GM12872 (cell line): Measurements from ENCODE around the gene LMF1.

Experiments used
- TF ChIP-seq, protein P1 (sequence below): IDR thresholded peaks from 3 replicates; pipeline ENCODE4 v1.5.1; 2011; ENCODE audit warnings: low read depth, mild to moderate bottlenecking, low read length, moderate library complexity; ENCODE audit not compliant: insufficient read depth

LMF1 gene

GRCh38 chr16:977081-977701 lies 6.4 kb upstream of the LMF1 start:
- TF ChIP-seq, protein P1, sequence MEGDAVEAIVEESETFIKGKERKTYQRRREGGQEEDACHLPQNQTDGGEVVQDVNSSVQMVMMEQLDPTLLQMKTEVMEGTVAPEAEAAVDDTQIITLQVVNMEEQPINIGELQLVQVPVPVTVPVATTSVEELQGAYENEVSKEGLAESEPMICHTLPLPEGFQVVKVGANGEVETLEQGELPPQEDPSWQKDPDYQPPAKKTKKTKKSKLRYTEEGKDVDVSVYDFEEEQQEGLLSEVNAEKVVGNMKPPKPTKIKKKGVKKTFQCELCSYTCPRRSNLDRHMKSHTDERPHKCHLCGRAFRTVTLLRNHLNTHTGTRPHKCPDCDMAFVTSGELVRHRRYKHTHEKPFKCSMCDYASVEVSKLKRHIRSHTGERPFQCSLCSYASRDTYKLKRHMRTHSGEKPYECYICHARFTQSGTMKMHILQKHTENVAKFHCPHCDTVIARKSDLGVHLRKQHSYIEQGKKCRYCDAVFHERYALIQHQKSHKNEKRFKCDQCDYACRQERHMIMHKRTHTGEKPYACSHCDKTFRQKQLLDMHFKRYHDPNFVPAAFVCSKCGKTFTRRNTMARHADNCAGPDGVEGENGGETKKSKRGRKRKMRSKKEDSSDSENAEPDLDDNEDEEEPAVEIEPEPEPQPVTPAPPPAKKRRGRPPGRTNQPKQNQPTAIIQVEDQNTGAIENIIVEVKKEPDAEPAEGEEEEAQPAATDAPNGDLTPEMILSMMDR, result no peak

DNA sequence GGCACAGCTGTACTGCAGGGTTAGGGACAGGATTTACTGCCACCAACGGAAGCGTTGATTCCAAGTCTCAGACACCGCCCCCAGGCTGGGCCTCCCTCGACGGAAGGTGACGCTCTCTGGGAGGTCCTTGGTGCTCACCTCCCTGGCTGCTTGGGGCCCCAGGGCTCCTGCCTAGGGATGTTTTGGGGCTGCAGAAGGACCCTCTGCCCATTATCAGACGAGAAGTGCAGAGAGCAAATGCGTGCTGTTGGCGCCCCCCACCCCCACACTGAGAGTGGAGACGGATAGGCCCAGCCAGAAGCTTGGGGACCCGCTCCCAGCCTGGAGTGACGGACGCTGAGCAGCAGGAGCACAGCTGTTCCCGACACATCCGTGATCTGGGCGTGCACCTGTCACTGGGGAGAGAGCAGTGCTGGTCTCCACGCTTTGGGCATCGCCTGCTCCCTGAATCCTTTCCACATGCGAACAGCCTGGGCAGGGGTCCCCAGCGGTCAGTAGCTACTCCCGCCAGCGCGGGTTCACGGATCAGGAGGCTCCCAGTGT lies 5.7 kb upstream of the LMF1 start:
- TF ChIP-seq, protein P1, result no peak

DNA sequence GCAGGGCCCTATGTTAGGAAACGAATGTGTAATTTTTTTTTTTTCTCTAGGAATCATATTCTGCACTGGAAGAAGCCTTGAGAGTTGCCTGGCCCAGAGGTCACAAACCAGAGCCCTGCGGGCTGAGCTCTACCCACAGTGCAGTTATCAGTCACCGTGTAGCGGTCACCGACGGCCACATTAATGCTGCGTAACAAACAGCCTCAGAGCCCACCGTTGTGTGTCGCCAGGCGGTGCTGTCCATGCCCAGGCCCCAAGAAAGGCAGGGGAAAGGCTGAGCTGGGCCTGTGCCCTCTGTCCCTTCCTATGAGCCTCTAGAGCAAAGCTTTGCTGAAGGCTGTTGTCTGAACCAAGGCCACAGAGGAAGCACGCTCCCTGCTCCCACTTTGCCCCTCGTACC lies 4.5 kb upstream of the LMF1 start:
- TF ChIP-seq, protein P1, result no peak

- TF ChIP-seq, protein P1, result no peak
Measured at GRCh38 chr16:974611-975261, 4.0 kb upstream of the LMF1 start.

GRCh38 chr16:974001-974601 lies 3.3 kb upstream of the LMF1 start:
- TF ChIP-seq, protein P1, result no peak

- TF ChIP-seq, protein P1, result no peak
Measured at GRCh38 chr16:973366-973765, 2.6 kb upstream of the LMF1 start.

DNA sequence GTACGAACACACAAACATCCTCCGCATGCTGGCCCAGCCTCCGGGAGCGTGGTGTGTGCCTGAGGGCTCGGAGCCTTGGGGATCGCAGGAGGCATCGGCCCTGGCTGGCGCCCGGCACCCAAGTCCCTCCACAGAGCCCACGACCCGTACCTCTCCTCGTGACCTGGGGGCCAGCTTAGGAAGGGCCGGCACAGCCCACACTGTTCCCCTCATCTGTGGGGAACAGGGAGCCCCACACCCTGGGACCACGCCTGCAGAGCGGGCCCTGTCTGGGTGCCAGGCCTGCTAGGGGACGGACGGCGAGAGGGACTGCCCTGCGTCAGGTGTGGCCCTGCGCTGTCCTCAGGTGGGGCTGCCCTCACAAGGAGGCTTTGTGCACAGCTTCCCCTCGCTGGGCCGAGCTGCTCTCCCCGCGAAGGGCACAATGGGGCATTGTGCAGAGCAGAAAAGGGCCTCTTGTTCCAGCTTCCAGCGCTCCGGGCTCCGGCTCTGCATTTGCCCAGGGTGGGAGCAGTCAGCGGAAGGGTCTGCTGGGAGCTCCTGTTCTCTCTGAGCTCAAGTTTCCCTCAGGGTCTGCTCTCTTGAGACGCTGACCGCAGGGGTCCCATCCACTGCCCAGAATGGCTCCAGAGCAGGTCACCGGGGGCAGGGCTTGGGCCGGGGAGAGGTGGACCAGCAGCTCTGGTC lies 1.7 kb upstream of the LMF1 start:
- TF ChIP-seq, protein P1, result no peak
